GM13976 (cell line): ENCODE results near the gene XYLT2.

ENCODE experiments used
- DNase-seq: peaks from one replicate; pipeline ENCODE4 v3.0.0; 2012; ENCODE audit warnings: low spot score
- in situ Hi-C: fragments of 300-500 bp; cut with MboI; formaldehyde crosslinking; loops from one replicate; pipeline ENCODE4 v1.12.0; 2022; ENCODE audit warnings: low sequenced_read_pairs, mixed read lengths, inconsistent platforms; ENCODE audit not compliant: unreplicated experiment
- TF ChIP-seq, protein P1 (sequence below): IDR thresholded peaks from 2 replicates; pipeline ENCODE4 v1.5.1; 2012; ENCODE audit warnings: borderline replicate concordance, mild to moderate bottlenecking; ENCODE audit not compliant: insufficient read depth; ENCODE audit errors: extremely low read depth, missing control alignments, control extremely low read depth

Gene XYLT2

DNA sequence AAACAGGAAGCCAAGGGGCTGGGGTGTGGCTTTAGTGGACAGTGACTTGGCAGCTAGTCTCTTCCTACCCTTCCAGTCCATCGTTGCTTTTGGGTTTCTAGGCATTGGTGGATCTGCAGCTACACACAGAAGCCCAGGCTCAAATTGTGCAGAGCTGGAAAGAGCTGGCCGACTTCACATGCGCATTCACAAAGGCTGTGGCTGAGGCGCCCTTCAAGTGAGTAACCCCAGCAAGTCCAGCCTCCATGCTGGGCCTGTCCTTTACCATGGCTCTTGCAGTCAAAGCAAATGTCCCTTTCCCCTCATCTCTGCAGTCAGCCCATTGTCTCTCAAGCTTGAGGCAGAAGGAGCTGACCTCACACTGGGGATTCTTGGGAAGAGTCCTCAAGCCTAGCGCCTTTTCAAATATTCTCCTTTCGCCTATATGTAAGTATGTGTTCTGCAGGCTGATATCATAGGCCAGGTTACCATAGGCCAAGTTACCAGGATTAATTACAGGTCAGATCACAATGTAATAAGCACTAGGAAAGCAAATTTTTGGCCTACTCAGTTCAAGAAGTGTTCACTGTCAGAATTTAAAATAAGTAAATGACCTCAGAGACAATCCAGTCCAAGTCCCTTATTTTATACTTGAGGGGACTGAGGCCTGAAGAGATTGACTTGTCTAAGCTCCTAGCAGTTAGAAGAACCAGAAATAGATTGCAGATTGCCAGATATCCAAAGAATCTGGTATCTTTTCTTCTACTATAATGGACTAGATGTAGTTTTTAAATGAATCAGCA, 33.6 kb downstream of the XYLT2 start:
- in situ Hi-C loops: no loop called here
- TF ChIP-seq, protein P1, sequence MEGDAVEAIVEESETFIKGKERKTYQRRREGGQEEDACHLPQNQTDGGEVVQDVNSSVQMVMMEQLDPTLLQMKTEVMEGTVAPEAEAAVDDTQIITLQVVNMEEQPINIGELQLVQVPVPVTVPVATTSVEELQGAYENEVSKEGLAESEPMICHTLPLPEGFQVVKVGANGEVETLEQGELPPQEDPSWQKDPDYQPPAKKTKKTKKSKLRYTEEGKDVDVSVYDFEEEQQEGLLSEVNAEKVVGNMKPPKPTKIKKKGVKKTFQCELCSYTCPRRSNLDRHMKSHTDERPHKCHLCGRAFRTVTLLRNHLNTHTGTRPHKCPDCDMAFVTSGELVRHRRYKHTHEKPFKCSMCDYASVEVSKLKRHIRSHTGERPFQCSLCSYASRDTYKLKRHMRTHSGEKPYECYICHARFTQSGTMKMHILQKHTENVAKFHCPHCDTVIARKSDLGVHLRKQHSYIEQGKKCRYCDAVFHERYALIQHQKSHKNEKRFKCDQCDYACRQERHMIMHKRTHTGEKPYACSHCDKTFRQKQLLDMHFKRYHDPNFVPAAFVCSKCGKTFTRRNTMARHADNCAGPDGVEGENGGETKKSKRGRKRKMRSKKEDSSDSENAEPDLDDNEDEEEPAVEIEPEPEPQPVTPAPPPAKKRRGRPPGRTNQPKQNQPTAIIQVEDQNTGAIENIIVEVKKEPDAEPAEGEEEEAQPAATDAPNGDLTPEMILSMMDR: no peak
- no peak for DNase-seq

DNA sequence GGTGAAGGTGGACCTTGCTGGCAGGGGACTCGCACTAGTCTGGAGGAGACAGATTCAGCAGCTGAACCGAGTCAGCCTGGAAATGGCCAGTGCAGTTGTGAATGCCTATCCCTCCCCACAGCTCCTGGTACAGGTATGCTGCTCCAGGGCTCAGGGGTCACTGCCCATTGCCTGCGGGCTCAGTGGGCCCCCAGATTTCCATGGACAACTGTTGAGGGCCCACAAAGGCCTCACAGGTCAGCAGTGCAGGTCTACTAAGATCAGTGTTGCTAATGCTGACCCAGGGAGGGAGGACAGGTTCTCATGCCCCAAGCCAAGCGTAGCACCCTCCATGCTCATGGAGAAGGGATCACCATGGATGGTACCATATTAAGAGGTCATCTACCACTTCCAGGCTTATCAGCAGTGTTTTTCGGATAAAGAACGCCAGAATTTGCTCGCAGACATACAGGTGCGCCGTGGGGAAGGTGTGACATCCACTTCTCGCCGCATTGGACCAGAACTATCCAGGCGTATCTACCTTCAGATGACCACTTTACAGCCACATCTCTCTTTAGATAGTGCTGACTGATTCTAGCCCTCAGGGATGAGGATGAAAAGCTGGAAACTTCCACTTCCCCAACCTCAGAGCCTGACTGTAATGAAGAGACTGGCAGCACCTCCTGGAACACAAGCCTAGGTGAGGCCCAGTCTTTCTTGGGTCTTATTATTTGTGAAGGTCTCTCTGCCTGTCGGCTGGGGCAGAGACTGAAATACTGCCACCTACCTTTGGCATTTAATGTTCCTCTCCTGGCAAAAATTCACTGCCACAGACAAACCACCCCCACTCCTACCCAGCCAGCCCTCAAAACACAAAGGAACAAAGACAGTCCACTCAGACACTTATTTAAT, 34.7 kb downstream of the XYLT2 start:
- no peak for DNase-seq
- in situ Hi-C loops: no loop called here
- TF ChIP-seq, protein P1: no peak

DNA sequence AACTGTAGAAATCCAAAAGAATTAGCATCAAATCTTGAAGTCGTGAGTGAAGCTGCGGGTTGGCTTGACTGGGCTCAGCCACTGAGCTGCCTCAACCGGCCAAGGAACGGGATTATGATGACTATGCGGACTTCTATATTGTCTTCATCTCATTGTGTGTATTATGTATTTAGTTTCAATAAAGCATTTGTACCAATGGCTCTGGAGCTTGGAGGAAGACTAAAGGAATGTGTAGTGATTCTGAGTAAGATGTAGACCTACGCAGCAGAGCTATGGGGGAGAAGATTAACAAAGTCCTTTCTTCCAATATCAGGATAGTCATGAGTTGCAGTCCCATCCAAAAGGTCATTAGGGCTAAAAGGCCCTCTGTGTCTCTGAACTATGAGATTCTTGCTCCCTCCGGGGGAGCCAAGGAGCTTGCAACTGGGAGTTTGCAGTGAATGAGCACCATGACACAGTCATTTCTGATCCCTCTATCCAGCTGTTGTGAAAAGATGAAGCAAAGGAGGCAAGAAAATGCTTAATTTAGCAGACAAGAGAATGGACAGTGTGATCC, 35.4 kb downstream of the XYLT2 start:
- TF ChIP-seq, protein P1: no peak
- DNase-seq: no peak
- in situ Hi-C loops: no loop called here

DNA sequence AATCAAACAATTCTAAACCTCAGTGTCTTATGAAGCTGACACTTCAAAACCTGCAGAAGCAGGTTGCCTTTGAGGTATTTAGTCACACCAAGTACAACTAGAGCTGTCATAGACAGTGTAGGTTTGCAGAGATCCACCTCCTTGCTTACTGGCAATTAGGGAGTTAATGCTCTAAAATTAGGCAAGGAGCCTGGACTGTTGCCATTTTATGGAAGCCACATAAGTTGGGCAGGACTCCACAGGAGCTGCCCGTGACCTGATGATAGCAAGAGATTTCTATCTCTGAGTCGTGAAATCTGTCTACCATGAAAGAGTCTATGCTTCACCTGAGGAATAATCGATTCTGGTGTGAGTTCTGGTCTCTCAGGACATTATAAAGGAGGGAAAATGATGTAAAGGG, 36.0 kb downstream of the XYLT2 start:
- TF ChIP-seq, protein P1: no peak
- no peak for DNase-seq
- in situ Hi-C loops: no loop called here

DNA sequence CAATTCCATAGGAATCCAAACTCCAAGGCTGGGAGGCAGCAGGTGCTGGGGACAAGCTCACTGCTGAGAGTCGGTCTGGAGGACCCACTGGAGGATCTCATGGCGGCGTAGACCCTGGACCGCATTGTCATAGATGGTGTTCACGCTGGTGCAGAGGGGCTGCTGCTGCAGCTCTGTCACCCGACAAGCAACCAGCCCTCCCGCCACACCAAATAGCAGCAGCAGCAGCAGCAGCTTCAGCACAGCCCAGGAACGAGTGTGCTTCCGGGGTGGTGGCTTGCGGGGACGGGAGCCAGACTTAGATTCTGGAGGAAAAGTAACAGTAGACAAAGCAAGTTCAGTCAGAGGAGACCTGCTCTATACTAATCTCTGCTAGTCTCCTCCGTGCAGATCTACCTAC, 37.0 kb downstream of the XYLT2 start:
- in situ Hi-C loops: no loop called here
- DNase-seq: no peak
- TF ChIP-seq, protein P1: no peak

DNA sequence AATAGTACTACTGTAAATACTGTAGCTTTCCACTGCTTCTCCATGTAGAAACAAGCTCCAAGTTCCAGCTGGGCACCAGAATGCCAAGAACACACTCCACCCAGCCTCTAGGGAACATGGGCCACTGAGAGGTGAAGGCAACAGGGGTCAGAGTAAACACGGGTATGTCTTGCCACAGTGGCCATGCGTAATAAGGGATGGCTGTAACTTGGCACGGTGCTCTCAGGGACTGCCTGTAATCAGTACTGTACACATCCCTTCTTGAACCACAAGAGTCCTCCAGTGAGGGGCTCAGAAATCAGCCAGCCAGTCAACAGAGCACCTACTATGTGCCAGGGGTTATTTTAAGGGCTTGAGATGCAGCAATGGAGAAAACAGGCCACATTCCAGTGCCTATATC, 40.6 kb downstream of the XYLT2 start:
- TF ChIP-seq, protein P1: no peak
- DNase-seq: no peak
- in situ Hi-C loops: no loop called here
